Peyer's patch (tissue), 4 donors: Measurements from ENCODE around the gene SAPCD1. TPM values are rescaled to one million over a fixed set of nuclear protein-coding genes. Genes with fewer than 3 reads are reported as not detected.
A peak's percentile ranks its signal among the peaks of the same experiment; 100 is the strongest.

Experiments used
- DNase-seq, 3 donors: peaks; one replicate each; pipeline ENCODE4 v3.0.0-alpha.2; 2017 to 2019
- H3K27ac ChIP-seq, 4 donors: fragments of 200-600 bp; sonication (generic); one replicate each; pipeline ENCODE4 v1.5.1; 2016 to 2019
- H3K27me3 ChIP-seq, 2 donors: fragments of 200-600 bp; sonication (generic); one replicate each; pipeline ENCODE4 v1.5.1; 2019
- H3K36me3 ChIP-seq, 3 donors: fragments of 200-600 bp; sonication (generic); one replicate each; pipeline ENCODE4 v1.5.1; 2016 to 2019
- H3K4me1 ChIP-seq, 4 donors: fragments of 200-600 bp; sonication (generic); one replicate each; pipeline ENCODE4 v1.5.1; 2016 to 2019
- H3K4me3 ChIP-seq, 4 donors: fragments of 200-600 bp; sonication (generic); 1 replicate in 3 of 4; 2 replicates in 1 of 4; pipeline ENCODE4 v1.5.1; 2016 to 2019; ENCODE audit warnings: mild to moderate bottlenecking in 1 of 4
- H3K9me3 ChIP-seq, 4 donors: fragments of 200-600 bp; sonication (generic); one replicate each; pipeline ENCODE4 v1.5.1; 2016 to 2019; ENCODE audit warnings: mild to moderate bottlenecking in 1 of 4
- POLR2A ChIP-seq, 2 donors: fragments of 450-650 bp; IDR thresholded peaks; one replicate each; pipeline ENCODE4 v1.5.1; 2017; ENCODE audit warnings: antibody characterized with exemption in 2 of 2, mild to moderate bottlenecking in 2 of 2, moderate library complexity in 2 of 2
- total RNA-seq, 4 donors: library from RNA; depleted of rRNA; stranded (reverse); fragments of >200 nt; gene quantifications; one replicate each; pipeline ENCODE4 v1.1.0, GENCODE V29; 2016
- TF ChIP-seq, protein P1 (sequence below), 6 experiments: fragments of 450-650 bp in 4 of 6; fragments of 200-600 bp in 2 of 6; sonication (generic) in 1 of 6; IDR thresholded peaks; one replicate each; pipeline ENCODE4 v1.5.1; 2017 to 2019; ENCODE audit warnings: antibody characterized with exemption in 6 of 6, mild to moderate bottlenecking in 3 of 6, moderate library complexity in 1 of 6

The SAPCD1 gene
- total RNA-seq, 4 donors from 2014 or later = 6.6 to 10.3 (median 9.5) TPM

DNA sequence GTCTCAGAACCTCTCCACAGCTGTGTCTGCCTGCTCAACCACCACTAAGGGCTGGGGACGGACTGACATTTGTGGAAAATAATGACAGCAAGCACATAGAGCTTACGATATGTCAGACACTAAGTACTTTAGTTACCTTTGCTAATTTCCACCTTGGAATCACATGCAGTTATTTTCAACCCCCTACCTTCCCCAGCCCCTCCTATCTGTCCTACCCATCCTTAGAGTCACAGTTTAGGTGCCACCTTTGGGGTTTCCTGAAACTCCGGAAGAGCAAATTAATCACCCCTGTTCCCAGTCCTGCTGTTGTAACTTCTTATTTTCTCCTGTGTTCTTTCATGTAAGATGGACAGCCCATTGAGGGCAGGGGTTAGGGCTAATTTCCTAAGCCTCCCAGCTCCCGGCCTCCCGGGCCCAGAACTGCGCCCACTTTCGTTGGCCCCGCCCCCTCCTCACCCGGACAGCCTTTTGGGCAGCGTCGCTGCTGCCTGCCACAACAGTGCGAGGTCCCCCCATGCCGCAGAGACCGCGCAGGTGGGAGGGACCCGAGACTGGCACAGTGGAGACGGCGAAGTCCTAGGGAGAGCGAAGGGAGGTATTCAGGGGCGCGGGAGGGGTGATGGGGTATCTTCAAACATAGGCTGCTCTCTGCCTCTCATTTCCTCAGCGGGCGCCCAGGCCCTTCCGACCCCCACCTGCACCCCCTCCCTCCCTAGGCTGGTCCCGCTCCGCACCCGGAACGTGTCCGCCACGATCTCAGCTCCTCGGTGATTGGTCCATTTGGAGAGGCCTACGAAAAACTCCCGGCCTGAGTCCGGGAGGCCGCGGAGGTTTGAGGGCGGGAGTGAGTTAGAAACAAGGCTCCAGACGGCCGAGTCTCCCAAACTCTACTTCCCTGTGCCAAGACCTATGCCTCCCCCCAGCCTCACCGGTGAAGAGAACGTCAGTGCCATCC is 34.5 kb upstream of the SAPCD1 start:
- TF ChIP-seq, protein P1, sequence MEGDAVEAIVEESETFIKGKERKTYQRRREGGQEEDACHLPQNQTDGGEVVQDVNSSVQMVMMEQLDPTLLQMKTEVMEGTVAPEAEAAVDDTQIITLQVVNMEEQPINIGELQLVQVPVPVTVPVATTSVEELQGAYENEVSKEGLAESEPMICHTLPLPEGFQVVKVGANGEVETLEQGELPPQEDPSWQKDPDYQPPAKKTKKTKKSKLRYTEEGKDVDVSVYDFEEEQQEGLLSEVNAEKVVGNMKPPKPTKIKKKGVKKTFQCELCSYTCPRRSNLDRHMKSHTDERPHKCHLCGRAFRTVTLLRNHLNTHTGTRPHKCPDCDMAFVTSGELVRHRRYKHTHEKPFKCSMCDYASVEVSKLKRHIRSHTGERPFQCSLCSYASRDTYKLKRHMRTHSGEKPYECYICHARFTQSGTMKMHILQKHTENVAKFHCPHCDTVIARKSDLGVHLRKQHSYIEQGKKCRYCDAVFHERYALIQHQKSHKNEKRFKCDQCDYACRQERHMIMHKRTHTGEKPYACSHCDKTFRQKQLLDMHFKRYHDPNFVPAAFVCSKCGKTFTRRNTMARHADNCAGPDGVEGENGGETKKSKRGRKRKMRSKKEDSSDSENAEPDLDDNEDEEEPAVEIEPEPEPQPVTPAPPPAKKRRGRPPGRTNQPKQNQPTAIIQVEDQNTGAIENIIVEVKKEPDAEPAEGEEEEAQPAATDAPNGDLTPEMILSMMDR (IDR thresholded peaks at IDR 0.05) = no peak
- TF ChIP-seq POLR2A (IDR thresholded peaks at IDR 0.05) = no peak
- Histone ChIP-seq H3K27me3 (no peaks in the 10 kb centered on the region), H3K36me3 (peaks cover 0 to 41% (median 0%) of the 10 kb centered on the region in 3 donors), H3K4me1 (peaks cover 0 to 43% (median 13%) of the 10 kb centered on the region in 4 donors), H3K9me3 (no peaks in the 10 kb centered on the region), H3K4me3 (peak overlapping the region in 3 of 4 donors; percentile 66 to 86 (median 68)), H3K27ac (peak overlapping the region; percentile 24 to 95 (median 91))
- no peak for DNase-seq

DNA sequence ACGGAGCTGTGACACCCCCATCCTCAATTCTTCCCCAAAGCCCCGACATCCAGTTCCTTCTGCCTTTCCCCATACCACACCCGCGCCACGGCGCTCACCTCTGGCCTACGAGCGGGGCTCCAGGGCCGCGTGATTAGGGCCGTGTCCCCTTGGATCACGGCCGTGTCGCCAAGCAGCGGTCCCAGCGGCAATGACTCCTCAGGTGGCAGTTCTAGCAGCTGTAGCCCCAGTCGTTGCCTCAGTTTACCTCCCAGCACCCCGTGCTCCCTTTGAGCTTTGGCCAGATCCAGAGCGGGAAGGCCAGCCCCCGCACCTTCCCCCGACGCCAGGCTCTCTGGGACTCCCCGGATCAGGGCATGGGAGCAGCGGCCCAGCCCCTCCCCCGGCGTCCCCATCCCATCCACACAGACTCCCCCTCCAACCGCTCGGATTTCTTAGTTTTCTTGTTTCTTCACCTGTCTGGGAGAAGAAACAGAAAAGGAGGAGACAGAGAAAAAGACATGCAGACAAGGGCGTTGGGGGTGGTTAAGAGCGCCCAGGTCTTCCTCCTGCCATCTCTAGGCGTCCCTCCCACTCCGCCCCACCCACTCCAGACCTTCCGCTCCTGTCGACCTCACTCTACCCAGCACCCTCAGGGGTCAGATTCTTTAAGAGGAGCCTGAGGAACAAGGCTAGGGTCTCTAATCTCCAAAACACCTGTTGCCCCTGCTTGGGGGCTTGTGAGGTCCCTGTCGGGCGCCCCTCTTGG is 33.5 kb upstream of the SAPCD1 start, which contains the start of gene DDAH2:
Gene DDAH2 (minus strand): TSS at position 533 of the 748 bp plus-strand sequence. CDS start 138 bp downstream, at position 395.
- no peak for DNase-seq
- Histone ChIP-seq H3K36me3 (peaks cover 0 to 51% (median 0%) of the 10 kb centered on the region in 3 donors), H3K4me3 (peak within 1 kb of the TSS; percentile 66 to 86 (median 71)), H3K27me3 (no peaks in the 10 kb centered on the region), H3K27ac (peak within 1 kb of the TSS; percentile 89 to 96 (median 94)), H3K9me3 (no peaks in the 10 kb centered on the region), H3K4me1 (peaks cover 0 to 52% (median 13%) of the 10 kb centered on the region in 4 donors)
- TF ChIP-seq, protein P1 (IDR thresholded peaks at IDR 0.05) = peak in 3 of 6 experiments; percentile 74 to 76 (median 75)
- no peak for TF ChIP-seq POLR2A (IDR thresholded peaks at IDR 0.05)

DNA sequence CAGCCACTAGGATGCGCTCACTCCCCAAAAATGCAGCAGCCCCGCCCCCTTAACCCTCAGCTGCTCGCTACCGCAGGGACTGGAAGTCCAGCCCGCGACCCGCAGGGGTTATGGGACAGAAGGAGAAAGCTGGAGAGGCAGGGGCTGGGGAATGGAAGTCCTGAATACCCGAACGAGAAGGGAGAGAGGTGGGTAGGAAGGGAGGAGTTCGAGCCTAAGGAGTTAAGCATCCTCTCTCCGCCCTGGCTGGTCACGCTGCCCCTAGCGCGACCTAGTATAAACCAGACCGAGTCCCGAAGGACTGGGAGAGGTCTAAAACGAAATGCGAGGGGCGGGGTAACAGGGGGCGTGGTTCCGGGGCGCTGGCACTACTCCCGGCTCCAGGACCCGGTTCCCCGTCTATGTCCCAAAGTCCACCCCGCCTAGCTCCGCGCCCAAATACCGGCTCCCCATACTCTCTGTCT is 32.9 kb upstream of the SAPCD1 start:
- Histone ChIP-seq H3K4me1 (peaks cover 3 to 58% (median 18%) of the 10 kb centered on the region in 4 donors), H3K36me3 (peaks cover 0 to 54% (median 0%) of the 10 kb centered on the region in 3 donors), H3K9me3 (no peaks in the 10 kb centered on the region), H3K4me3 (peak overlapping the region; percentile 66 to 86 (median 71)), H3K27me3 (no peaks in the 10 kb centered on the region), H3K27ac (peak overlapping the region; percentile 89 to 96 (median 94))
- peak; percentile 87 to 96 (median 95) for DNase-seq
- TF ChIP-seq POLR2A (IDR thresholded peaks at IDR 0.05) = peak; percentile 30 to 74
- TF ChIP-seq, protein P1 (IDR thresholded peaks at IDR 0.05) = peak in 3 of 6 experiments; percentile 59 to 84 (median 72)

DNA sequence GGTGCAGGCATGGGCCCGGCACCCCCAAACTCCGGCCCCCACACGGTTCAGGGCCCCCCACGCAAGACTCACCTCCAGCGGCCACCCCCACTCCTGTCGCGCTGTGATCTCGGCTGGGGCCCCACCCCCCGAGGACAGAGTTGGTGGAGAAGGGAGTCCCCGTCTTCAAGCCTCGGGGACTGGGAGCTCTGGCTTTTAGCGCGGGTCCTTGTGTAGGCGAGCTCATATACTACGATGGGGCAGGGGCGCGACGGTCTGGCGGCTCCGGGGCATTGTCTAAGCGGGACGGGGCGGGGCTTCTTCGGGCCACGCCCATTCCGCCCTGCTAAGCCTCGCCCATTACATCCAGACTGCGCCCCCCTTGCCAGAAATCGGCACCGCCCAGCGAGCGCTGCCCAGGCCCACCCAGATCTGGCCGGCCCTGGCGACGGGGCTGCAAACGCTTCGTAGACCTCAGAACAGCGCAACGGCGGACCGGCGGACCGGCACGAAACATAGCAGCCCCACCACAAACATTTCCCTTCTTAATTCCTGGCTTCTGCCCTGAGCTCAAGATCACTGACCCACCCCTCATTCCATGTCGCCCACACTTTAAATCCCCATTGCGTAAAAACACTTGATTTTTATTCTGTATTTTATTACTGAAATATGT is 32.4 kb upstream of the SAPCD1 start:
- H3K9me3 ChIP-seq = no peaks in the 10 kb centered on the region
- TF ChIP-seq, protein P1 (IDR thresholded peaks at IDR 0.05) = no peak
- TF ChIP-seq POLR2A (IDR thresholded peaks at IDR 0.05) = no peak
- peak overlapping the region; percentile 89 to 96 (median 94) for H3K27ac ChIP-seq
- peak; percentile 88 to 94 (median 88) for DNase-seq
- H3K36me3 ChIP-seq = peaks cover 0 to 54% (median 0%) of the 10 kb centered on the region in 3 donors
- H3K27me3 ChIP-seq = no peaks in the 10 kb centered on the region
- peaks cover 3 to 61% (median 19%) of the 10 kb centered on the region in 4 donors for H3K4me1 ChIP-seq
- H3K4me3 ChIP-seq = peak overlapping the region; percentile 66 to 86 (median 71)
